ENCODE results near the gene CSAD. TPM values are rescaled to one million over a fixed set of nuclear protein-coding genes. Genes with fewer than 3 reads are reported as not detected.
"Not testable (repeated sequence)": the region's sequence is repeated elsewhere in the genome, so short reads cannot be mapped to it uniquely, and the experiment has no call there.

Gene CSAD
- total and polyA plus RNA-seq, 8 donors = 10.1 to 83.2 (median 21.4) TPM

DNA sequence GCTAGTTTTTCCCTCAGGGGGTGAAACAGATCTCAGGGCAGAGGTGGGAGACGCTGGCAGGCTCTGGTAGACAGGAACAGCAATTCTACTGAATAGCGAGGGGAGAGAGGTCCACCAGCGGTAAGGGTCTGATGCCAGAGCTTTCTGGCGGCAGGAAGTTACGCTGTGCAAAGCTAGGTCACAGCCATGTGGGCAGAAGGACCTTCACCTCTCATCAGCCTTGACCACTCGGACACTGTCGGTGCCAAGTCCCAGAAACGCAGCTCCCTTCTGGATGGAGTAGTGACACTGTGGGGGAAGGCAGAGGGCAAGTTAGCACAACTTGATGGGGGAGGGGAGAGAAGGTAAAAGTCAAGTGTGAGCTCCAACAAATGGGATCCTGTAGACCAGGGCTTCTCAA is 10.5 kb downstream of the CSAD start:
- Histone ChIP-seq H3K27ac (no peak overlapping the region), H3K27me3 (no peaks in the 10 kb centered on the region), H3K4me1 (peaks cover 0 to 5% (median 1%) of the 10 kb centered on the region in 3 donors), H3K4me3 (no peak overlapping the region), H3K36me3 (peaks cover 0 to 6% (median 0%) of the 10 kb centered on the region in 3 donors), H3K9me3 (no peaks in the 10 kb centered on the region)
- ATAC-seq (no peak), FAIRE-seq (no peak), DNase-seq (peak in 1 of 6 donors; percentile 5)
- intact Hi-C loops (cut with DNase I) = no loop called here
- WGBS, 2 donors = 92 to 94% methylated on average over 8 of the region's 8 CpGs
- TF ChIP-seq, protein P1, sequence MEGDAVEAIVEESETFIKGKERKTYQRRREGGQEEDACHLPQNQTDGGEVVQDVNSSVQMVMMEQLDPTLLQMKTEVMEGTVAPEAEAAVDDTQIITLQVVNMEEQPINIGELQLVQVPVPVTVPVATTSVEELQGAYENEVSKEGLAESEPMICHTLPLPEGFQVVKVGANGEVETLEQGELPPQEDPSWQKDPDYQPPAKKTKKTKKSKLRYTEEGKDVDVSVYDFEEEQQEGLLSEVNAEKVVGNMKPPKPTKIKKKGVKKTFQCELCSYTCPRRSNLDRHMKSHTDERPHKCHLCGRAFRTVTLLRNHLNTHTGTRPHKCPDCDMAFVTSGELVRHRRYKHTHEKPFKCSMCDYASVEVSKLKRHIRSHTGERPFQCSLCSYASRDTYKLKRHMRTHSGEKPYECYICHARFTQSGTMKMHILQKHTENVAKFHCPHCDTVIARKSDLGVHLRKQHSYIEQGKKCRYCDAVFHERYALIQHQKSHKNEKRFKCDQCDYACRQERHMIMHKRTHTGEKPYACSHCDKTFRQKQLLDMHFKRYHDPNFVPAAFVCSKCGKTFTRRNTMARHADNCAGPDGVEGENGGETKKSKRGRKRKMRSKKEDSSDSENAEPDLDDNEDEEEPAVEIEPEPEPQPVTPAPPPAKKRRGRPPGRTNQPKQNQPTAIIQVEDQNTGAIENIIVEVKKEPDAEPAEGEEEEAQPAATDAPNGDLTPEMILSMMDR (IDR thresholded peaks at IDR 0.05) = no peak

DNA sequence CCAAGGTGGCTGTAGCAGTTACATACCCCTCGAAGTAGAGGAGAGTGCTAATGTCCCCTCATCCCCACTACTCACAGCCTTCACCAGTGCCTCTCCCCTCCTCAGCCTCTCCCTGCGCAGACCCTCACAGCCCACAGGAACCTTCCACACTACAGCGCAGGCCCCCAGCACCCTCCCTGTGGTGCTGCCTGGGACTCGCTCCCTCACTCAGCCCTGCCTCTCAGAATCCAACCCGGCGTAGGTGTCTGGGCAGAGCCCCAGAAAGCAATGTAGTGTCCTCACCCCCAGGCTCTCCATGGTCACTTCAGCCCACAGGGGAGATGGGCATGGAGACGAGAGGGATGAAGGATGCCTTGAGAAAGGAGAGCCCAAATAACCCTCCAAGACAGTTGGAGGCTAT is 11.1 kb downstream of the CSAD start:
- H3K4me1 ChIP-seq = no peaks in the 10 kb centered on the region
- no peaks in the 10 kb centered on the region for H3K27me3 ChIP-seq
- no peak overlapping the region for H3K4me3 ChIP-seq
- DNase-seq (no peak), ATAC-seq (no peak), FAIRE-seq (no peak)
- peaks cover 0 to 6% (median 0%) of the 10 kb centered on the region in 3 donors for H3K36me3 ChIP-seq
- H3K27ac ChIP-seq = no peak overlapping the region
- intact Hi-C loops (cut with DNase I) = no loop called here
- TF ChIP-seq, protein P1 (IDR thresholded peaks at IDR 0.05) = no peak
- 92 to 95% methylated on average over 7 of the region's 7 CpGs for WGBS, 2 donors
- H3K9me3 ChIP-seq = no peaks in the 10 kb centered on the region

DNA sequence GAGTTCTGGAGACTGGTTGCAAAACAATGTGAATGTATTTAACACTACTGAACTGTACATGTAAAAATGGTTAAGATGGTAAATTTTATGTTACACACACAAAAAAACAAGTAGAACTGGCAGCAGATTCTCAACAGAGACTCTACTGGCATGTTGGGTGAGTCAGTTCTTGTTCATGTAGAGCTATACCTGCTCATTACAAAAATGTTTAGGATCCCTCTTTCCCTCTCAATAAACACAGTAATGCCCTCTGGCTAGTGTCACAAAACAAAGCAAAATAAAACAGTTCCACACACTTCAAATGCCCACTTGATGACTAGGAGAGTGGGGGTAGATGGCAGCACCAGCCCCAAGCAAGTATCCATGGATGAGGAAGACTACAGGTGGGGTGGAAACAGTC is 13.9 kb downstream of the CSAD start:
- H3K4me1 ChIP-seq = no peaks in the 10 kb centered on the region
- FAIRE-seq = no peak
- no peaks in the 10 kb centered on the region for H3K27me3 ChIP-seq
- H3K9me3 ChIP-seq = no peaks in the 10 kb centered on the region
- no peak for DNase-seq
- intact Hi-C loops (cut with DNase I) = no loop called here
- ATAC-seq = no peak
- TF ChIP-seq, protein P1 (IDR thresholded peaks at IDR 0.05) = no peak
- peaks cover 0 to 6% (median 0%) of the 10 kb centered on the region in 3 donors for H3K36me3 ChIP-seq
- no peak overlapping the region for H3K4me3 ChIP-seq
- no peak overlapping the region for H3K27ac ChIP-seq

DNA sequence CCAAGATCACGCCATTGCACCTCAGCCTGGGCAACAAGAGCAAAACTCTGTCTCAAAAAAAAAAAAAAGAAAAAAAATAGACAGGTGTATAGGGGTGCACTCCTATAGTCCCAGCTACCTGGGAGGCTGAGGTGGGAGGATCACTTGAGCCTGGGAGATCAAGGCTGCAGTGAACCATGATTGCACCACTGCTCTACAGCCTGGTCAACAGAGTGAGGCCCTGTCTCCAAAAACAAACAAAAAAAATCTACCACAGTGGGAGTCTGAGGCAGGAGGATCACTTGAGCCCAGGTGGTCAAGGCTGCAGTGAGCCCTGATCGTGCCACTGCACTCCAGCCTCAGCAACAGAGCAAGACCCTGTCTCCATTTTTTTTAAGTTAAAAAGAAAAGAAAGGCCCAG is 17.7 kb downstream of the CSAD start:
- WGBS, 2 donors = 98 to 100% methylated on average over 2 of the region's 2 CpGs
- DNase-seq, H3K36me3 ChIP-seq, H3K4me3 ChIP-seq, H3K27me3 ChIP-seq, ATAC-seq, H3K27ac ChIP-seq, FAIRE-seq, H3K9me3 ChIP-seq, H3K4me1 ChIP-seq: not testable (repeated sequence)
- intact Hi-C loops (cut with DNase I) = loop anchor here in 1 of 3 donors (5.0 kb wide), 1 partner anchor 34 kb away; no protein-coding TSS in a partner anchor

DNA sequence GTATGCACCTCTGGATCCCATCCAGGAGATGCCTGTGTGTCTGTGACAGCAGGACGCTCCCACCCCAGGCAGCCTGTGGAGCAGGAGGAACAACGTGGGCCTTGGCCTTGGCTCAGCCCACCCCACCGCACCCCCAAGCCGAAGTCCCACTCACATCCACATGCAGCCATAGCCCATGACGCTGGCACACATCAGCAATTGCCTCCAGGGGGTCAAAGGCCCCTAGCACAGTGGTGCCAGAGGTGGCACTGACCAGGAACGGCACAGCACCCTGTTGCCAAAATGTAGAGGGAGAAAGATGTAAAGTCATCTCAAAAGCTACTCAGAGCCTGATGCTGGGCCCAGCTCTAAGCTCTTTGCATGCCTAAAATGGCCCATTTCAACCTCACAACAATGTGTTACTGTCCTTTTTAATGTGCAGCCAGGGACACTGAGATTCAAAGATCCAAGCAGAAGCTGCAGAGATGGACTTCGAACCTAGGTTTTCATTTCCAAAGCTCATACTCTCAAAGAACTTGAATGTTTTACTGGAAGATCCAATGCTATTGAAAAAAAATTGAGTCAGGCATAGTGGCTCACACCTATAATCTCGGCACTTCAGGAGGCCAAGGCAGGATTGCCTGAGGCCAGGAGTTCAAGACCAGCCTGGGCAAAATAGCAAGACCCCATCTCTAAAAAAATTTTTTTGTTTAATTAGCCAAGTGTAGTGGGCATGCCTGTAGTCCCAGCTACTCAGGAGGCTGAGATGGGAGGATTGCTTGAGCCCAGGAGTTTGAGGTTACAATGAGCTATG is 19.4 kb downstream of the CSAD start:
- no peaks in the 10 kb centered on the region for H3K36me3 ChIP-seq
- no peaks in the 10 kb centered on the region for H3K4me1 ChIP-seq
- TF ChIP-seq, protein P1 (IDR thresholded peaks at IDR 0.05) = no peak
- H3K4me3 ChIP-seq = no peak overlapping the region
- H3K27me3 ChIP-seq = no peaks in the 10 kb centered on the region
- FAIRE-seq (no peak), ATAC-seq (no peak), DNase-seq (no peak)
- 90% methylated on average over 8 of the region's 8 CpGs for WGBS, 2 donors
- no peak overlapping the region for H3K27ac ChIP-seq
- intact Hi-C loops (cut with DNase I) = loop anchor here in 1 of 3 donors (5.0 kb wide), 1 partner anchor 36 kb away; no protein-coding TSS in a partner anchor
- H3K9me3 ChIP-seq = no peaks in the 10 kb centered on the region
